ENCODE data around the gene PLA2G4B.

Gene PLA2G4B

DNA sequence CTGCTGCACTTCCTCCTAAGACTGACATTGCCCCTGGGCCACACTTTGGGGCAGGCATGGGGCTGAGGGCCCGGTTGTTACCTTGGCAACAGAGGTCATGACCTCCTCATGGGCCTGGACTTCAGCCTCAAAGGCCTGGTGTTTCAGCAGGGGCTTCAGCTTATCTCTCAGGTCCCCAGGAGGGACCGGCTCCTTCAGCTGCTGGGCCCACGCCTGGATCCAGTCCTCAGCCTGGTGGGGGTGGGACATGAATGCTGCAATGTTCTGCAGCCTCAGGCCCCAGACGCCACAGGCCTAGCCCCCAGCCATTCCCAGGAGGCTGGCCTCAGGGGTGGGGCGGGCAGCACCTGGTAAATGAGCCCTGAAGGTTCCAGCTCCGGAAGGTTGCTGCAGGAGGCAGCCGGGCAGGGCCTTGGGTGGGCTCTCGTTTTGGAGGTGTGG, 27.6 kb downstream of the PLA2G4B start:
- no peaks in the 10 kb centered on the region for H3K9me3 ChIP-seq (ENCODE audit: insufficient read depth, low read length)
- no peaks in the 10 kb centered on the region for H3K27me3 ChIP-seq (ENCODE audit: insufficient read depth, insufficient read length)
- H3K4me3 ChIP-seq (ENCODE audit: insufficient read length, low read depth): no peak overlapping the region
- no peak for DNase-seq (ENCODE audit: low read depth, low spot score)
- H3K36me3 ChIP-seq (ENCODE audit: insufficient read depth, insufficient read length, low read length): no peaks in the 10 kb centered on the region
- TF ChIP-seq SUZ12 (IDR thresholded peaks at IDR 0.05; ENCODE audit: extremely low read depth, insufficient read depth, insufficient read length): no peak
- no peak for TF ChIP-seq YY1 (IDR thresholded peaks at IDR 0.05; ENCODE audit: insufficient read depth, insufficient read length)
- no peak for TF ChIP-seq ZNF274 (IDR thresholded peaks at IDR 0.05; ENCODE audit: low read depth, low read length)
- H3K4me1 ChIP-seq (ENCODE audit: insufficient read depth, insufficient read length): peaks cover 29% of the 10 kb centered on the region
- H3K9ac ChIP-seq (ENCODE audit: insufficient read length, low read depth): peak overlapping the region; percentile 50

DNA sequence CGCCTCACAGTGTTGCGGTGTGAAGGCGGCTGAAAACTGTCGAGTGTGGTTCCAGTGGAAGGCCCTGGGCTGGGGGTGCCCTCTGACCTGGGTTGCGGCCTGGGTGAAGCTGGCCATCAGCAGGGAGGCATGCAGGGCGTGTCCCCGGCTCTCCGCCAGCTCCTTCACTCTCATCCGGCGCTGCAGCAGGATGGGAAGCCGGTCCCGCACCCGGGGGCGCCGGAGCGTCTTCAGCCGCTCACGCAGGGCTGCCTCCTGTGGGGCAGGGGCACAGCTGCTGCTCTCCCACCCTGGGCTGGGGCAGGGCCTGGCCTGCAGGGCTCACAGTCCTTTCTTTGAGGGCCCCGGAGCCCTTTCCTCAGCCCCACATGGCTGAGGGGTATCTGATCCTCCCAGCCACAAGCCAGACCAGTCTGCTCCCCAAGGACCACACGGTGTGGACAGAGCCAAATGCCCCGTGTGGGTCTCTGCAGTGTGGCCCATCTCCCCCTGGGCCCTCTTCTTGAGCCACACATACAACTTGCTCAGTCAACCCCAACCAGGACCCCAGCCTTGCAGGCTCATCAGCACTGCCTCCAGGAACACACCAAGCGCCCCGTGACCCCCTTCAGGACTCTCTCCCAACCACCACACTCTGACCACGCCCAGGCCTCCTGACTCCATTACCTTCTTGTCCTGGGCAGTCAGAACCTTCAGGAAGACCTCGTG, 28.4 kb downstream of the PLA2G4B start:
- no peak for DNase-seq (ENCODE audit: low read depth, low spot score)
- H3K27me3 ChIP-seq (ENCODE audit: insufficient read depth, insufficient read length): no peaks in the 10 kb centered on the region
- H3K4me1 ChIP-seq (ENCODE audit: insufficient read depth, insufficient read length): peaks cover 24% of the 10 kb centered on the region
- H3K36me3 ChIP-seq (ENCODE audit: insufficient read depth, insufficient read length, low read length): no peaks in the 10 kb centered on the region
- TF ChIP-seq YY1 (IDR thresholded peaks at IDR 0.05; ENCODE audit: insufficient read depth, insufficient read length): no peak
- no peak for TF ChIP-seq SUZ12 (IDR thresholded peaks at IDR 0.05; ENCODE audit: extremely low read depth, insufficient read depth, insufficient read length)
- TF ChIP-seq ZNF274 (IDR thresholded peaks at IDR 0.05; ENCODE audit: low read depth, low read length): no peak
- H3K9ac ChIP-seq (ENCODE audit: insufficient read length, low read depth): peak overlapping the region; percentile 32
- no peak overlapping the region for H3K4me3 ChIP-seq (ENCODE audit: insufficient read length, low read depth)
- H3K9me3 ChIP-seq (ENCODE audit: insufficient read depth, low read length): no peaks in the 10 kb centered on the region

DNA sequence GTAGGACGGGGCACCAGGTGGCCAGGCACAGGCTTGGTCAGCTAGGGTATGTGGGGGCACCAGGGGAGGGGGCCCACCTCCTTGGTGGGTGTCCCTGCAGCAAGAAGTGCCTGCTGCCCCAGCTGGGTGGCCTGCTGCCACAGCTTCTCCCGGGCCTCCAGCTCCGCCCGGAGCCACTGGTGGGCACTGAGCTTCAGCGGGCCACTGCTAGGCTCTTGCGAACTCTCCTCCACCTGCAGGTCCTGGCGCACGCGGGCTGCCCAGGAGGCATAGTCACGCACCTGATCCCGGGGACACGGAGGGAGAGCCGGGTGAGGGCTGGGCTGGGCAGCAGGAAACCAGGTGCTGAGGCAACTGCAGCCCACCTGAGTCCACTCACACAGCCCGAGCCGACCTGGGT, 29.7 kb downstream of the PLA2G4B start:
- H3K9me3 ChIP-seq (ENCODE audit: insufficient read depth, low read length): no peaks in the 10 kb centered on the region
- no peaks in the 10 kb centered on the region for H3K27me3 ChIP-seq (ENCODE audit: insufficient read depth, insufficient read length)
- H3K4me1 ChIP-seq (ENCODE audit: insufficient read depth, insufficient read length): peaks cover 17% of the 10 kb centered on the region
- no peak overlapping the region for H3K4me3 ChIP-seq (ENCODE audit: insufficient read length, low read depth)
- H3K9ac ChIP-seq (ENCODE audit: insufficient read length, low read depth): no peak overlapping the region
- no peaks in the 10 kb centered on the region for H3K36me3 ChIP-seq (ENCODE audit: insufficient read depth, insufficient read length, low read length)
- TF ChIP-seq ZNF274 (IDR thresholded peaks at IDR 0.05; ENCODE audit: low read depth, low read length): no peak
- TF ChIP-seq SUZ12 (IDR thresholded peaks at IDR 0.05; ENCODE audit: extremely low read depth, insufficient read depth, insufficient read length): no peak
- TF ChIP-seq YY1 (IDR thresholded peaks at IDR 0.05; ENCODE audit: insufficient read depth, insufficient read length): no peak
- no peak for DNase-seq (ENCODE audit: low read depth, low spot score)

DNA sequence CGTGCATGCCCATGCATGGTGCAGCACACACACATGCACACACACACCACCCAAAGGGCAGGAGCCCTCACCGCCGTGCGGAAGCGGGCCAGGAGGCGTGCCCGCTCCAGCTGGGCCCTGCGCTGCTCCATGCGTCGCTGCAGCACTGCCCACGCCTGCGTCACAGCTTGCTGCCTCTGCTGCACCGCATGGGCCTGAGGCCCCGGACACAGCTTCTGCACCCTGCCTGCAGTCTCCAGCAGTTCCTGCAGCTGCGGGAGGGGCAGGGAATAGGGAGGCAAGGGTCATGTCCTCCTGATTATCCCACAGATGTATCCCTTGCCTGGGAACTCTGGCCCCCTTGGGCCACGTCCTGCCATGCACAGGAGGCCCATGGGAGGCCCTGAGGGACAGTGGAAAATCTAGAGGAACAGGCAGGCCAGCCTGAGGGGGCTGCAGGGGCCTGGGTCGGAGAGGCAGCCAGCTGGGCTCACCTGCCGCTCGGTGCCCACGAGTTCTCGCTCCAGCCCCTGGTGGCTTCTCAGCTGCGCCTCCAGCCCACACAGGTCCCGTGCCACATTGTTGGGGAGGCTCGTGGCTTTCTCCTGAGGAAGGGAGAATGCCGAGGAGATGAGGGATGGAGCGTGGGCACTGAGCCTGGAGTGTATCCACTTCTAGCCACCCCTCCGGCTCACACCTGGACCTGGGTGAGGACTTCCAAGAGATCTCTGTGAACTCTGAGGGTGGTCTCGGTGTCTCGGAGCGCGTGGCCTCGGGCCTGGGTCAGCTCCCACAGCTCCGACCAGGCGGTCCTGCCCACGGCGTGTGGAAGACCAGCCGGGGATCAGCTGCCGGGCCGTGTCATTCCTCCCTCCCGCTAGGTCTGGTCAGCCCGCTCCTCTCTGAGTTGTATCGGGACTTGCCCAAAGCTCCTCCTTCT, 31.4 kb downstream of the PLA2G4B start:
- Histone ChIP-seq H3K27me3 (ENCODE audit: insufficient read depth, insufficient read length) (no peaks in the 10 kb centered on the region), H3K9me3 (ENCODE audit: insufficient read depth, low read length) (no peaks in the 10 kb centered on the region)

DNA sequence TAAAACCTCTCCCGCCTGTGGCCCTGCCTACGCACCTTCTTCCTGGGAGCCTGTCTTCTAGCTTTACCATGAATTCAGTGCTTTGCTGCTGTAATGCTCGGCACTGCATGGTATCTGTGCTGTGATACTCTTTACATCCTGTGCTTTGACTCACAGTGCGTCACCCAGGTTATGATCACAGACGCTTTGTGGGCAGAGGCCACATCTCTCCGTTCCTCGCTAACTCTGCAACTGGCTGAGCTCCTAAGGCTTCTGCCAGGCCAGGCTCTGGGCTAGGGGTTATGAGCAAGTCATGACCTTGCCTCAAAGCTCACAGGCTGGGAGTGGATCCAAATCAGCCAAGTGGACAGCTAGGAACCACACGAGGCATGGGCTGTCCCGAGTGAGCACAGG, 32.0 kb downstream of the PLA2G4B start:
- Histone ChIP-seq H3K36me3 (ENCODE audit: insufficient read depth, insufficient read length, low read length) (no peaks in the 10 kb centered on the region), H3K4me3 (ENCODE audit: insufficient read length, low read depth) (no peak overlapping the region), H3K9ac (ENCODE audit: insufficient read length, low read depth) (no peak overlapping the region)

More for the DNA sequence above, 31.4 kb downstream of the PLA2G4B start:
- no peak overlapping the region for H3K4me3 ChIP-seq (ENCODE audit: insufficient read length, low read depth)
- H3K4me1 ChIP-seq (ENCODE audit: insufficient read depth, insufficient read length): peaks cover 17% of the 10 kb centered on the region
- no peak for DNase-seq (ENCODE audit: low read depth, low spot score)
- no peak overlapping the region for H3K9ac ChIP-seq (ENCODE audit: insufficient read length, low read depth)
- no peaks in the 10 kb centered on the region for H3K36me3 ChIP-seq (ENCODE audit: insufficient read depth, insufficient read length, low read length)
- TF ChIP-seq SUZ12 (IDR thresholded peaks at IDR 0.05; ENCODE audit: extremely low read depth, insufficient read depth, insufficient read length) (no peak), ZNF274 (IDR thresholded peaks at IDR 0.05; ENCODE audit: low read depth, low read length) (no peak), YY1 (IDR thresholded peaks at IDR 0.05; ENCODE audit: insufficient read depth, insufficient read length) (no peak)

DNA sequence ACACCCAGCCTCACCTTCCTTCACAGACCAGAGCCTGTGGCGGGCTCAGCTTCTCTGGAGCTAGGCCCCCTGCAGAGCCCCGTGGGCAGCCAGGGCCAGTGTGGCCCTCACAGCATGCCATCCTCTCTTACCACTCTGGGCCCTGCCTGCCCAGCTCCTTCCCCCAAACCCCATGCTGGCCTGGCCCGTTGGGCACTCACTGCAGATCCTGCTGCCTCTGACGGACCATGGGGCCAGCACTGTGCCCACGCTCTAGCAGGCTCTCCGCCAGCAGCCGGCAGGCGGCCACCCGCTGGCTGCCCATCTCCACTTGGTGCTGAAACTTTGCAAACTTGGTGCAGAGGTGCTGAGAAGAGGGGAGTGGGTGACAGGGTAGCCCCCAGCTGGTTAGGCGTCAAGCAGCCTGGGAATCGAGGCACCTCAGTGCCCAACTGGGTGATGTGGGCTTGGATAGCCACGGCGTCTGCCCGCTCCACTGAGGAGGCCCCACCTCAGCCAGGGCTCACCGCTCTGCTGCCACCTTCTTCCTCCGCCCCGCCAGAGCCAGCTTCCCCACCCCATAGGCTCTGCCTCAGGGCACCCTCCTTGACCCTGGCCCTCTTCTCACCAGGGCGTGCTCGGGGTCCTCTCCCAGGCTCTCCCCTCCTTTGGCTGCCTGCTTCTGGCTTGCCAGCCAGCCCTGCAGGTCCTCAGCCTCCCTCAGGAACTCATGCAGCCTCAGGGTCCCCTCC, 32.7 kb downstream of the PLA2G4B start:
- DNase-seq (ENCODE audit: low read depth, low spot score): no peak
- Histone ChIP-seq H3K4me1 (ENCODE audit: insufficient read depth, insufficient read length) (peaks cover 8% of the 10 kb centered on the region), H3K27me3 (ENCODE audit: insufficient read depth, insufficient read length) (no peaks in the 10 kb centered on the region), H3K9me3 (ENCODE audit: insufficient read depth, low read length) (no peaks in the 10 kb centered on the region), H3K9ac (ENCODE audit: insufficient read length, low read depth) (no peak overlapping the region), H3K4me3 (ENCODE audit: insufficient read length, low read depth) (no peak overlapping the region), H3K36me3 (ENCODE audit: insufficient read depth, insufficient read length, low read length) (no peaks in the 10 kb centered on the region)
- TF ChIP-seq ZNF274 (IDR thresholded peaks at IDR 0.05; ENCODE audit: low read depth, low read length): no peak
- TF ChIP-seq YY1 (IDR thresholded peaks at IDR 0.05; ENCODE audit: insufficient read depth, insufficient read length): no peak
- TF ChIP-seq SUZ12 (IDR thresholded peaks at IDR 0.05; ENCODE audit: extremely low read depth, insufficient read depth, insufficient read length): no peak

More for the DNA sequence above, 32.0 kb downstream of the PLA2G4B start:
- Histone ChIP-seq H3K27me3 (ENCODE audit: insufficient read depth, insufficient read length) (no peaks in the 10 kb centered on the region), H3K9me3 (ENCODE audit: insufficient read depth, low read length) (no peaks in the 10 kb centered on the region), H3K4me1 (ENCODE audit: insufficient read depth, insufficient read length) (peaks cover 13% of the 10 kb centered on the region)
- no peak for DNase-seq (ENCODE audit: low read depth, low spot score)
- TF ChIP-seq YY1 (IDR thresholded peaks at IDR 0.05; ENCODE audit: insufficient read depth, insufficient read length) (no peak), SUZ12 (IDR thresholded peaks at IDR 0.05; ENCODE audit: extremely low read depth, insufficient read depth, insufficient read length) (no peak)
